ENCODE data around the gene ANKMY1. TPM values are rescaled to one million over a fixed set of nuclear protein-coding genes. Genes with fewer than 3 reads are reported as not detected.

Gene ANKMY1
- total and polyA plus RNA-seq, 4 donors = 9.3 to 34.8 (median 14.8) TPM

GRCh38 chr2:240578488-240578887 is 20.7 kb upstream of the ANKMY1 start:
- DNase-seq = no peak
- Histone ChIP-seq H3K27me3 (ENCODE audit: control insufficient read depth in 3 of 3, insufficient read depth in 3 of 3, low read length in 2 of 3) (no peaks in the 10 kb centered on the region), H3K4me1 (ENCODE audit: control insufficient read depth in 5 of 5, insufficient read depth in 5 of 5, low read length in 5 of 5) (peaks cover 0 to 17% (median 0%) of the 10 kb centered on the region in 5 donors), H3K9ac (ENCODE audit: insufficient read depth in 1 of 2, low read length in 2 of 2) (no peak overlapping the region), H3K36me3 (ENCODE audit: control insufficient read depth in 4 of 4, insufficient read depth in 4 of 4, low read length in 4 of 4) (peaks cover 0 to 57% (median 2%) of the 10 kb centered on the region in 4 donors), H3K27ac (ENCODE audit: low read depth in 1 of 2, low read length in 1 of 2) (peak overlapping the region in 1 of 2 donors; percentile 95), H3K9me3 (ENCODE audit: control insufficient read depth in 4 of 4, insufficient read depth in 3 of 4, low read length in 3 of 4) (no peaks in the 10 kb centered on the region), H3K4me3 (no peak overlapping the region)
- no peak for TF ChIP-seq CTCF (IDR thresholded peaks at IDR 0.05; ENCODE audit: control extremely low read depth, extremely low read depth)
- 92 to 94% methylated on average over 8 of the region's 8 CpGs for WGBS, 2 donors
- ATAC-seq (ENCODE audit: insufficient read depth, low FRiP score) = no peak

GRCh38 chr2:240578110-240578450 is 20.3 kb upstream of the ANKMY1 start:
- peaks cover 0 to 60% (median 2%) of the 10 kb centered on the region in 4 donors for H3K36me3 ChIP-seq (ENCODE audit: control insufficient read depth in 4 of 4, insufficient read depth in 4 of 4, low read length in 4 of 4)
- no peak overlapping the region for H3K9ac ChIP-seq (ENCODE audit: insufficient read depth in 1 of 2, low read length in 2 of 2)
- peak overlapping the region in 1 of 2 donors; percentile 95 for H3K27ac ChIP-seq (ENCODE audit: low read depth in 1 of 2, low read length in 1 of 2)

GRCh38 chr2:240577281-240578109 is 19.7 kb upstream of the ANKMY1 start:
- H3K4me1 ChIP-seq (ENCODE audit: control insufficient read depth in 5 of 5, insufficient read depth in 5 of 5, low read length in 5 of 5) = peaks cover 0 to 17% (median 0%) of the 10 kb centered on the region in 5 donors
- no peak for ATAC-seq (ENCODE audit: insufficient read depth, low FRiP score)
- H3K4me3 ChIP-seq = no peak overlapping the region
- DNase-seq = no peak
- H3K9ac ChIP-seq (ENCODE audit: insufficient read depth in 1 of 2, low read length in 2 of 2) = no peak overlapping the region
- peak overlapping the region in 1 of 2 donors; percentile 95 for H3K27ac ChIP-seq (ENCODE audit: low read depth in 1 of 2, low read length in 1 of 2)
- H3K27me3 ChIP-seq (ENCODE audit: control insufficient read depth in 3 of 3, insufficient read depth in 3 of 3, low read length in 2 of 3) = no peaks in the 10 kb centered on the region
- WGBS, 2 donors = 93 to 95% methylated on average over 24 to 26 of the region's 26 CpGs
- no peak for TF ChIP-seq CTCF (IDR thresholded peaks at IDR 0.05; ENCODE audit: control extremely low read depth, extremely low read depth)
- H3K36me3 ChIP-seq (ENCODE audit: control insufficient read depth in 4 of 4, insufficient read depth in 4 of 4, low read length in 4 of 4) = peaks cover 0 to 63% (median 1%) of the 10 kb centered on the region in 4 donors
- no peaks in the 10 kb centered on the region for H3K9me3 ChIP-seq (ENCODE audit: control insufficient read depth in 4 of 4, insufficient read depth in 3 of 4, low read length in 3 of 4)

More at GRCh38 chr2:240578110-240578450, 20.3 kb upstream of the ANKMY1 start:
- Histone ChIP-seq H3K9me3 (ENCODE audit: control insufficient read depth in 4 of 4, insufficient read depth in 3 of 4, low read length in 3 of 4) (no peaks in the 10 kb centered on the region), H3K4me3 (no peak overlapping the region), H3K27me3 (ENCODE audit: control insufficient read depth in 3 of 3, insufficient read depth in 3 of 3, low read length in 2 of 3) (no peaks in the 10 kb centered on the region), H3K4me1 (ENCODE audit: control insufficient read depth in 5 of 5, insufficient read depth in 5 of 5, low read length in 5 of 5) (peaks cover 0 to 17% (median 0%) of the 10 kb centered on the region in 5 donors)
- ATAC-seq (ENCODE audit: insufficient read depth, low FRiP score) = no peak
- TF ChIP-seq CTCF (IDR thresholded peaks at IDR 0.05; ENCODE audit: control extremely low read depth, extremely low read depth) = no peak
- DNase-seq = no peak
- 95 to 97% methylated on average over 9 of the region's 9 CpGs for WGBS, 2 donors
